Measurements from ENCODE around the gene LRIF1.
"Not testable (repeated sequence)": the region's sequence is repeated elsewhere in the genome, so short reads cannot be mapped to it uniquely, and the experiment has no call there.

The LRIF1 gene

DNA sequence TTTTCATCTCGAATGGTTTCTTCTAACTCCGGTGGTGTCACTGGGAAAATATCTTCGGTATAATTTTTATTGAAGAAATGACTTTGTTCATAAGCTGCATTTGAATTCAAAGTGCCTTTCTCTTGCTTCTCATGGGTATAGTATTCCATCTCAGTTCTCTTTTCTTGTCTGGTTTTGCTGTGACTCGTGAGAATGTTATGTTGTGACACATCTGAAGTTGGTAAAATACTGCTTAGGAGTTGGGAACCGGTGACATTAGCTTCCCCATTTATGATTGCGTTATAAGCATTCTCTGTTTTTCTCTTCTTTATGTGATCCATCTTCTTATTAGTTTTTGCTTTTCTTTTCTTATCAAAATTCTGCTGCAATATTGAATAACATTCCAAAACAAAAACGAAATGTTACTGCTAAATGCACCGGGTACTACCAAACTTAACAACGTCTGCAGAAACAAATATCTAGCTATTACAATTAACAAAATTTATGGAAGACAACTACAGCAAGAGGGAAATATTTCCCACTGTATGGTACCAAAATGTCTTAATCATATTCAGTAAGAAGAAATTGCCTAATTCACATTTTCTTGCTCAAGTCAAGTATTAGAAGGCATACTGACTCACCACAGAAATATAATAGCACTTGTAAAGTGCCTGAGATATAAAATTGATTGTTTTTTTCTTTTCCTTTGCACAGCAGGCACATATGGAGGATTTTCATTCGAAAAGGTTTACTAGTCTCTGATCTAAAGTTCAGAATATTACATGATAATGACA, 15.5 kb downstream of the LRIF1 start:
- no peak for DNase-seq

DNA sequence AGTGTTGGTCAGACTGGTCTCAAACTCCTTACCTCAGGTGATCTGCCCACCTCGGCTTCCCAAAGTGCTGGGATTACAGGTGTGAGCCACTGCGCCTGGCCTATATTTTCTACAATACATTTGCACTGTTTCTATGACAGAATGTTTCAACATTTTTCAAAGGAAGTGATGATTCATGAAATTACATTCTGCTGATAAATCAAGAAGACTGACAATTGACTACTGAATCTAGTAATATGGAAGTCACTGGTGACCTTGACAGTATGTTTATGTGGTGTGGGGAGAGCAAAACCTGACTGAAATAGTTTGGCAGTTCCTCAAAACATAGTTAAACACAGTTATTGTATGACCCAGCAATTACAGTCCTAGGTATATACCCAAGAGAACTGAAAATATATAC, 18.1 kb downstream of the LRIF1 start:
- no peak for DNase-seq

DNA sequence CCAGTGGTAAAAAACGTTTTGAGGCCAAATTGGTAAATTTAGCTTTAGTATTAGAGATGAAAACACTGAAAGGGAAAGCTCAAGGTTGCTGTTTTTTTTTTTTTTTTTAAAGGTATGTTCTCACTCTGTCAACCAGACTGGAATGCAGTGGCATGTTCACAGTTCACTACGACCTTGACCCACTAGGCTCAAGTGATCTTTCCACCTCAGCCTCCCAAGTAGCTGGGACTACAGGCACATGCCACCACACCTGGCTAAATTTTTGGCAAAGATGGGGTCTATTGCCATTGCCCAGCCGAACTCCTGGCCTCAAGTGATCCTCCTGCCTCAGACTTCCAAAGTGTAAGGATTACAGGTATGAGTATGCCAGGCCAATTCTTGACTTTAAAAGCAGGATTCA, 18.9 kb downstream of the LRIF1 start:
- DNase-seq, result no peak

DNA sequence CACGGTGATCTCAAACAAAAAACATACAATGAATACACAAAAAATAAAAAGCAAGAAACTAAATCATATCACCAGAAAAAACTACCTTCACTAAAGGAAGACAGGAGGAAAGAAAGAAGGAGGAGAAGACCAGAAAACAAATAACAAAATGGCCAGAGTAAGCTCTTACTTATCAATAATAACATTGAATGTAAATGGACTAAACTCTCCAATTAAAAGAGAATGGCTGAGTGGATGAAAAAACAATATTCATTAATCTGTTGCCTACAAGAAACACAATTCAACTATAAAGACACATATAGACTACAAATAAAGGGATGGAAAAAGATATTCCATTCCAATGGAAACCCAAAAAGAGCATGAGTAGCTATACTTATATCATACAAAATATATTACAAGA, 27.2 kb downstream of the LRIF1 start:
- no peak for DNase-seq

DNA sequence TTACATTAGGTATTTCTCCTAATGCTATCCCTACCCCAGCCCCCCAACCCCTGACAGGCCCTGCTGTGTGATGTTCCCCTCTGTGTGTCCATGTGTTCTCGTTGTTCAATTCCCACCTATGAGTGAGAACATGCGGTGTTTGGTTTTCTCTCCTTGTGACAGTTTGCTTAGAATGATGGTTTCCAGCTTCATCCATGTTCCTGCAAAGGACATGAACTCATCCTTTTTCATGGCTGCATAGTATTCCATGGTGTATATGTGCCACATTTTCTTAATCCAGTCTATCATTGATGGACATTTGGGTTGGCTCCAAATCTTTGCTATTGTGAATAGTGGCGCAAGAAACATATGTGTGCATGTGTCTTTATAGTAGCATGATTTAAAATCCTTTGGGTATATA, 32.6 kb downstream of the LRIF1 start:
- not testable (repeated sequence) for DNase-seq

DNA sequence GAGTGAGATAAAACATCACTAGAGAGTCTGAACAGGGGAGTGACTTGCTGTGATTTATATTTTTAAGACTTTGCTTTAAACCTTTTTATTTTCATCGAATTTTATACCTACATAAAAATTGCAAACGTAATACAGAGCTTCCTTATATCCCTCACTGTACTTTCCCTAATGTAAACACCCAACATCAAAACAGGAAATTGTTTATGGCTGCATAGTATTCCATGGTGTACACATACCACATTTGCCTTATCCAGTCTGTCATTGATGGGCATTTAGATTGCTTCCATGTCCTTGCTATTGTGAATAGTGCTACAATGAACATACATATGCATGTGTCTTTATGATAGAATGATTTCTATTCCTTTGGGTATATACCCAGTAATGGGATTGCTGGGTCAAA, 34.8 kb downstream of the LRIF1 start:
- no peak for DNase-seq

DNA sequence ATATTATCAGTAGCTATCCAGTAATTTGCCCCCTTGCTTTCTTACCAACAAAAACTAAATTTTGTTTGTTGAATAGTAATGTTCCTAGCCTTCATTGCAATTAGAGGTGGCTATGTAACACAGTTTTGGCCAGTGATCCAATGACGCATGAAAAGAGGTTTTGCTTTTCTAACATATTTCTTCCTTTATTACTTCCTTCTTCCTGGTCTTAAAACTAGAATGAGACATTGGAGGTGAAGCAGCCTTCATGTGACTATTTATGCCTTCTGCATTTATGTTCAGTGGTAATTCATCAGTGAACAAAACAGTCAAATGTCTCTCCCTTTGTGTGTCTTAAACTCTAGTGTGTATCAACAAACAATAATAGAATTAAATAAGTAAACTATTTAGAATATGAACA, 35.5 kb downstream of the LRIF1 start:
- DNase-seq, result no peak

DNA sequence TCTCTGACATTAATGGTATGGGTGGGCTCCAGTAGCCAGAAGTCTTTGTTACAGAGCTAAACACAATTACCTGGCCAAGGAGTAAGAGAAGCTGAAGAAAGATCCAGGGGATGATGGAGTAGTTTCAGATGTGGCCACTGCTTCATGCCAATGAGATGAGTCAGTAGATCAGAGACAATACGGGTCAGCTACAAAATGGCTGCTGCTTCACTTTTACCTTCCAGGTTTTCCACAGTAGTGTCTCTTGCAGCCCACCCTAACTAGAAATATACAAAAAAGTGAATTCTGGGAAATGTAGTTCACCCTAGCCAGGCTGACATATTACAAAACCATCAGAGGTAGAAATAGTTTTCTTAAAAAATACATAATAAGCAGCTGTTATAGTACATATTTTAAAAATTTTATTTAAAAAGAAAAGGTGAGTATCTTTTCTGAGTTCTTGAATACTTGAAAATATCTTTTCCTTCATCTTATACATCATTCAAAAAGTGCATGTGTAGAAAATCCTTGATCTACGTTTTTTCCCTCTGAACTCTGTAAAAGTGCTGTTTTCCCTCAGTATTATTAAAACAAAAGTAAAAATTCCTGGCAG, 36.1 kb downstream of the LRIF1 start:
- no peak for DNase-seq

DNA sequence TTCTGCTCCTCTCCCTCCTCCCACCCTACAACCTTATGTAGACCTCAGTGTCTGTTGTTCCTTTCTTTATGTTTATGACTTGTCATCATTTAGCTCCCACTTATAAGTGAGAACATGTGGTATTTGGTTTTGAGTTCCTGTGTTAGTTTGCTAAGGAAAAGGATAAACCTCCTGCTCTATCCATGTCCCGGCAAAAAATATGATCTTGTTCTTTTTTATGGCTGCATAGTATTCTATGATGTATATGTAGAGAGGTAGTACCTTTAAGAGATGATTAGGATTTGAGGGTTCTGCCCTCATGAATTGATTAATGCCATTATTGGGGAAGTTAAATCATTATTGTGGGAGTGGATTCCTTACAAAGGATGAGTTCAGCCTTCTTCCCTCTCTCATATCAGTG, 41.8 kb downstream of the LRIF1 start:
- DNase-seq, result no peak

DNA sequence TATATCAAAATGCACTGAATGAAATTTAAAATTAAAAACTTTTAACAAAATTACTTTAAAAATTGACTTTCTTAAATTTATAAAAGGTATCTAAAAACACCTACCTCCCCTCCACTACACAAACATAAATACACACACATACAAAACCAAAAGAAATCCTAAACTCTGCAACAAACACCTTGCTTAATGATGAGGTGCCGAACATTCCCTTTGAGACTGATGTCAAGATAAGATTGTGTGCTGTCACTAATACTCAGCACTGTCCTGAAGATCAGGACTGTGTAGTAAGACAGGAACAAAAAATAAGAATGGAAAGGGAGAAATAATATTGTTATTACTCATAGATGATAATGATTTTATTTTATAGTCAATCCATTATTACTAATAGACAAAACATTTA, 45.7 kb downstream of the LRIF1 start:
- no peak for DNase-seq

DNA sequence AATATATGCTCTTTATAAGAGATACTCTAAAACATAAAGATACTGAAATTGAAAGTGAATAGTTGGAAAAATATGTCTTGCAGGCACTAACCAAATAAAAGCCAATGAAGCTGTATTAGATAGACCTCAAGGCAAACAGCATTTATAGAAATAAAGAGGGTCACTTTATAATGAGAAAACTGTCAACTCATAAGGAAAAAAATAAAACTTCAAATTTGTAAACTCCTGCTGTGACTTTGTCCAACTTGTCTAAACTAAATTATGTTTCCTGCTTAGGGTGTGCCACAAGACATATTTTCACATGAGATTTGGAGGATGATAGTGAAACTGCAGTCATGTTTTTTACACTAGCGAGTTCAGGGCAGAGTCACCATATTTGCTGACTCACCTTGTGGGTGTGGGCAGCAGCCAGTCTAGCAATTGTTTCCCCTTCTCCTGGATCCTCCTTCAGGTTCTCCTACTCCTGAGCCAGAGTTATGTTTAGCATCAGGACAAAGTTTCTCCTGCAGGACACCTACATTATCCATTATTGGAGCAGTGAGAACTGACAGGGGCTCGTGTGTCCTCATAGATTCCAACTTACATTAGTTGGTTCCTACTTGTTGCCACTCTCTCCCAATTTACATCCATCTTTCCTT, 46.9 kb downstream of the LRIF1 start:
- DNase-seq, result no peak

DNA sequence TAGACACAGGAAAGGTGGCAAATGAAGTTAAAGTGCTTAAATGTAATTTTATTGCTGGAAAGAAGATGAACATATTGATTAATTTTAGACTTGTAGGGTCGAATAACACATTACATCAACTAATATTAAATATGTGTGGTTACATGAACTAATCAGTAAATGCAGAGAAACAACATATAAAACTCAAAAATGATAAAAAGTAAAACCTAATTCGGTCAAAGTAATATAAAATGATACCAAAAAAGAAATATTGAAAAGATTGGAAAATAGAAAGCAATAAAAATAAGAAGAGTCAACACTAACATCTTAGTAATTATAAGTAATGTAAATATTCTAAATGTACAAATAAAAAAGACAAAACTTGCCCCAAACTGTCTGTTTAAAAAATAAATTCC, 47.5 kb downstream of the LRIF1 start:
- no peak for DNase-seq

DNA sequence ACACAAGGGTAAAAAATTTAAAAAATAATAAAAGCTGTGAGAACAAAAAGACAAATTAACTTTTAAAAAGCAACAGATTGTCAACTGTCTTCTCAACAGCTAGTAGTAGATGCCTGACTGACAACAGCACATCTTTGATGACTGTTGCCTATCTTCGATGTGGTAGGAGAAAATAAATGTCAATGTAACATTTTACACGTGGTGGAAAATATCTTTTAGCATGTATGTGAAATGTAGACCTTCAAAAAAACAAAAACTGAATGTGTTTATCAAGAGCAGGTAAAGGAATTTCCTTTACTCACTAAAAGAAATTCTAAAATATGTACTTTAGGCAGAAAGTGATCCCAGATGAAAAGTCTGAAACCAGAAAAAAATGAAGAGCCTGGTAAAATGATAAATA, 47.9 kb downstream of the LRIF1 start:
- DNase-seq, result no peak

DNA sequence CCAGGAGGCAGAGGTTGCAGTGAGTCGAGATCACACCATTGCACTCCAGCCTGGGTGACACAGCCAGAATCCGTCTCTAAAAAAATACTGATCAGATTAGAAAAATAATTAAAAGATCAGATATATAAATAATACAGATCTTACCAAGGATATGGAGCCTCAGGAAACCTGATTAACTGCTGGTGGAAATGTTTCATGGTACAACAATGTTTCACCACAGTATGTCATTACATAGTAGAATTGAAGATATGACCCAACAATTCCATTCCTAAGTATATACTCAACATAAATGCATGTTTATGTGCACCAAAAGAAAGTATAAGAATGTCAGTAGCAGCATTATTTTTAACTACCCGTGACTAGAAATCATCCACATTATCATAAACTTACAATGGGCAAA, 49.0 kb downstream of the LRIF1 start:
- no peak for DNase-seq

DNA sequence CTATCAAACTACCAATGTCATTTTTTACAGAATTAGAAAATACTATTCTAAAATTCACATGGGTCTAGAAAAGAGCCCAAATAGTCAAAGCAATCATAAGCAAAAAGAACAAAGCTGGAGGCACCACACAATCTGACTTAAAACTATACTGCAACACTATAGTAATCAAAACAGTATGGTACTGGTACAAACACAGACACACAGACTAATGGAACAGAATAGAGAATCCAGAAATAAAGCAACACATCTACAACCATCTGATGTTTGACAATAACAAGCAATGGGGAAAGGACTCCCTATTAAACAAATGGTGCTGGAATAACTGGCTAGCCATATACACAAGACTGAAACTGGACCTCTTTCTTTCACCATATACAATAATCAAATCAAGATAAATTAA, 50.9 kb downstream of the LRIF1 start:
- DNase-seq, result no peak

DNA sequence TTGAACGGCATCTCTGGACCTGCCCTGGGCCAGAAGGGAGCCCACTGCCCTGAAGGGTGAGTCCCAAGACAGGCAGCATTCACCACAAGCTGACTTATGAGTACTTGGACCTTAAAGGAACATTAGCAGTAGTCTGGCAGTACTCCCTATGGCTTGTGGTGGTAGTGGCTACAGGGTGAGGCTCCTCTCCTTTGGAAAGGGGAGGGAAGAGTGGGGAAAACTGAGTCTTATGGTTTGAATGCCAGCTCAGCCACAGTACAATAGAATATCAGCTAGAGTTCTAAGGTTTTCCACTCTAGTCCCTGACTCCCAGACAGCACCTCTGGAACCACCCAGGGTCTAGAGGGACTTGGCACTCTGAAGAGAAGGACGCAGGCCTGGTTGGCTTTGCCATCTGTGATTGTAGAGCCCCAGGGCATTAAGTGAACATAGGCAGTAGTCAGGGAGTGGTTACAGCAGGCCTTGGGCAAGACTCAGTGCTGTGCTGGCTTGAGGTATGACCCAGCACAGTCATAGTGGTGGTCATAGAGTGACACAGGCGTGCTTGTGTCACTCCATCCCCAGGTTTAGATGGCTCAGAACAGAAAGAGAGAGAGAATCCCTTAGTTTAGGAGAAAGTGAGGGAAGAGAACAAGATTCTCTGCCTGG, 59.7 kb downstream of the LRIF1 start:
- no peak for DNase-seq

DNA sequence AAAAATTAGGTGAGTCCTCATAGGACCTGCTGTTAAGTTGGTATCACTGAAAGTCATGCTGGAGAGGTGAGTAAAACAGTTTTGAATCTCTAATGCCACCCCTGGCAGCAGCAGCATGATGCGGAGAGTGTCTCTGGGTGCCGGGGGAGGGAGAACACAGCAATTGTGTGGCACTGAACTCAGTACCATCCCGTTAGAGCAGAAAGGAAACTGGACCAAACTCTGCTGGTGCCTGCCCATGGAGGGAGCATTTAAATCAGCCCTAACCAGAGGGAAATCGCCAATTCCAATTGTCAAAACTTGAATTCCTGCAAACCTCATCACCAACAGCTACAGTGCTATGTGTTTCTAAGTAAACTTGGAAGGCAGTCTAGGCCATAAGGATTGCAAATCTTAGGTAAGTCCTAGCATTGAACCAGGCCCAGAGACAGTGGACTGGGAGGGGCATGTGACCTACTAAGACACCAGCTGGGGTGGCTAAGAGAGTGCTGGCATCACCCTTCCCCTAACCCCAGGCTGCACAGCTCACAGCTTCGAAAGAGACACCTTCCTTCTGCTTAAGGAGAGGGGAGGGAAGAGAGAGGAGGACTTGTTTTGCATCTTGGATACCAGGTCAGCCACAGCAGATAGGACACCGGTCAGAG, 60.8 kb downstream of the LRIF1 start:
- no peak for DNase-seq

DNA sequence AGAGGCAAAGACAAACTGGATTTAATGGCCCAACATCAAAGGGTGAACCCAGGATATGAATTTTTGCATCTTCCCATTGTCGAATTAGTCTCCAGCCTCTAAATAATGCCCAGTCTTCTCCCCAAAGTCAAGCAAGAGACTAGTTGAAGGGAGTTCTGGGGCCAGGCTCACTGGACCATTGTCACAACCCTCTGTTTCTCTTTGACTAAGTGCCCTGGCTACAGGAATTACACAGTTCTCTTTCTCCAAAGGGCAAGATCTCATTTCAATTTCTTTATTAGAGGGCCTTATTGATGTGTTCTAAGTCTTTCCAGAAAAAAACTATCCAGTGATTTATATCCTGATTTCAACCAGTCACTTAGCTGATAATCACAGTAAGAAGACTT, 64.3 kb downstream of the LRIF1 start:
- no peak for DNase-seq

DNA sequence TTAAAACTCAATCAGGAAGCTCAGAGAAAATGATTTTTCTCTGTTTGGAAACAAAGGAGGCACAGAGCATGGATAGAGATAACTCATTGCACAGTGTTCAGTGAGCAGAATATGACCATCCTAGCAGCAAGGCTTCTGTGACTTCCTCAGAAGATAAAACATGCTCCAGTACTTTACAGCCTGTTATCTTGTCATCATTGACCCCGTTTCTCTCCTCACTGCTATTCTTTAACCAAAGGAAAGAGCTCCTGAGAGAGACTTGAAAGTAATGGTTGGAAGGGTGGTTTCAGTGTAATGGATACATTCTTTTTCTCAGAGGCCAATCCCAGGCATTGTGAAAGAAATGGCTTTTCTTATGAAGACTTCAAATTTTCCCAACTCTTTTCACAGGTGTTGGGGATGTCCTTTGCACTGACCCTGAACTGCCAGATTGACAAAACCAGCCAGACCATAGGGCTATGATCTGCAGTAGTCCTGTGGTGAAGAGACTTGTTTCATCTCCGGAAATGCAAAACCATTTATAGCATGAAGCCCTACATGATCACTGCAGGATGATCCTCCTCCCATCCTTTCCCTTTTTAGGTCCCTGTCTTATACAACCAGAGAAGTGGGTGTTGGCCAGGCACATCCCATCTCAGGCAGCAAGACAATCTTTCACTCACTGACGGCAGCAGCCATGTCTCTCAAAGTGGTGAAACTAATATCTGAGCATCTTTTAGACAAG, 64.8 kb downstream of the LRIF1 start:
- DNase-seq, result no peak

DNA sequence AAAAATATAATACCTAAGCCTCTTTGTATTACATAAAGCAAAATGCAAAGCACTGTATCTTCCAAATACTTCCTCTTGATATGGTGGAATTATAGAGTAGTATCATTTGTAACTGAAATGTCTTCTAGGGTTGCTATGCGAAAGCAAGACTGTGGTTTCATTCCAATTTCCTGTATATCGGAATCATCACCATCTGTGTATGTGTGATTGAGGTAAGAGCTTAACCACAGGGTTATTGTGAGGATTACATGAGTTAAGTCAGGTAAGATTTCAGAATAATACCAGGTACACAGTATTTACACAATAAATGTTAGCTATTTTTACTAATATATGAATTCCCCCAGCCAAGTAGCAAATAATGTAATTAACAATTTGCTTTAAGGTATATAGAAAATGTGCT, 66.0 kb downstream of the LRIF1 start:
- no peak for DNase-seq

Data from CD4-positive, alpha-beta T cell treated with Interferon alpha-2 for 1 hour (primary cell).